NCI-H446 (cell line): ENCODE data around the gene SMC2.

Experiments used
- DNase-seq, 2 experiments: peaks; one replicate each; lab custom pipeline; 2025; lab: John Stamatoyannopoulos, UW

SMC2 gene

GRCh38 chr9:104107799-104108198 is 13.7 kb downstream of the SMC2 start:
- no peak for DNase-seq

- DNase-seq, result no peak
These were observed 14.2 kb downstream of the SMC2 start for GRCh38 chr9:104108315-104108714.

DNA sequence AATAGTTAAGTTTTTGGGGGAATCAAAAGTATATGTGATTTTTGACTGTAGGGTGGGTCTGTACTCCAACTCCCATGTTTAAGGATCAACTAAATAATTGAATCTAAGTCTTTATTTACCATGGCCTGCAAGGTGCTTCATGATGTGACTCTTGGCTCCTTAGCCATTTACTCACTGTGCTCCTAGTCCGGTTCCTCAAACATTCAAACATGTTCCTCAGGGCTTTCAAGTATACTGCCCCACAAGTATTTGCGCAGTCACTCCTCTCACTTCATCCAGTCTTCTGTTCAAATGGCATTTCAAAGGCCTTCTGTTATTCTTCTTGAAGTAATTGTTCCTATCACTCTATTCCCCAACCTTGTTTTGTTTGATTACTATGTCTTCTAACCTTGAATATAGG is 16.4 kb downstream of the SMC2 start:
- DNase-seq, result no peak

GRCh38 chr9:104118916-104119315 is 24.8 kb downstream of the SMC2 start:
- no peak for DNase-seq

DNA sequence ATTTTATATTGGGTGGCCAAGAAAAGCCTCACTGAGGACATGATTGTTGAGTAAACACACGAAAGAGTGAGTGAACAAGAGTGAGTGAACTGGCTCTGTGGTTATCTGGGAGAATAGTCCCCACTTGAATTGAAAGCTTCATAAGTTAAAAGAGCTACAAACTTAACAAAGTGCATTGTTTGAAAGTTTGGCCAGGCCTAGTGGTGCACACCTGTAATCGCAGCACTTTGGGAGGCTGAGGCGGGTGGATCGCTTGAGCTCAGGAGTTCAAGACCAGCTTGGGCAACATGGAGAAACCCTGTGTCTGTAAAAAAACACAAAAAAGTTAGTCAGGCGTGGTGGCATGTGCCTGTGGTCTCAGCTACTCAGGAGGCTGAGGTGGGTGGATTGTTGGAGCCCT is 26.9 kb downstream of the SMC2 start:
- no peak for DNase-seq

- no peak for DNase-seq
These were observed 44.2 kb downstream of the SMC2 start for GRCh38 chr9:104138243-104138868.

DNA sequence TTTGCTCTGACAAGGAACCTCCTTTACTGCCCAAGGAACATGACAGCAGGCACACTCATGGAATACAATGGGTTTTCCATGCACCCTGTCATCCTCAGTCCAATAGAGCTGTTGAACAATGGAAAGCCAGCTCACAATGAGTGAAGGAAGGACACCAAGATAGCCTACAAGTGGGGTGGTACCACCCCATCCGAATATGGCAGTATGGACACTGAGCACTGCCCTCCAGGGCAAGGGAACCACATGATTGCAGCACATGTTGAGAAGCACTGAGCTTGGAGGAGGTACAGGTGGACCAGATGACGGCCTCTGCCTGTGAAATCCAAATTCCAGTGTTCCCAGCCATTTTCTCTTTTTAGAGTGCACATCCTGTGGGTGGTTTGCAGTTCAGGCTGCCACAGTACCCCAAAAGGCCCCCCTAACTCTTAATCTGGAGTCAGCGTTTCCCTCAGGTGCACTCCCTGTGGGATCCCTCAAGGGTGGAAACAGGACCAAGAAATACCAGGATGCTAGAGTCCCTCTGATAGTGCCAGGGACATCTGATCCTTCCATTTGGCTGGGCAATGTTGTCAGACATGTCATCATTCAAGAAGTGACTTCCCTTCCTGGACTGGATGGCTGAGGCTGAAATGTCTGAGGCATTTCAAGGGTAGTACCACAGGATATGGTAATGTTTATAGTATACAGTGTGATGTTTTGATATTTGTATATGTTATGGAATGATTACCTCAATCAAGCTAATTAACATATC is 48.9 kb downstream of the SMC2 start:
- no peak for DNase-seq

DNA sequence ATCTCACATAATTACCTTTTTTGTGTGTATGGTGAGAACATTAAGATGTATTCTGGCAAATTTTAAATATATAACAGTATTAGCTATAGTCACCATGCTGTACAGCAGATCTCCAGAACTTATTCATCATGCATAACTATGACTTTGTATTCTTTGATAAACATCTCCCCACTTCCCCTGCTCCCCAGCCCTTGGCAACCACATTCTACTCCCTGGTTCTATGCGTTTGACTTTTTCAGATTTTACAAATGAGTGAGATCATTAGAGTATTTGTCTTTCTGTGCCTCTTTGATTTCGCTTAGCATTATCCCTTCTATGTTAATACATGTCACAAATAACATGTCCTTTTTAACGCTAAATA is 49.4 kb downstream of the SMC2 start:
- no peak for DNase-seq

- no peak for DNase-seq
These were observed 50.2 kb downstream of the SMC2 start for GRCh38 chr9:104144336-104144735.

DNA sequence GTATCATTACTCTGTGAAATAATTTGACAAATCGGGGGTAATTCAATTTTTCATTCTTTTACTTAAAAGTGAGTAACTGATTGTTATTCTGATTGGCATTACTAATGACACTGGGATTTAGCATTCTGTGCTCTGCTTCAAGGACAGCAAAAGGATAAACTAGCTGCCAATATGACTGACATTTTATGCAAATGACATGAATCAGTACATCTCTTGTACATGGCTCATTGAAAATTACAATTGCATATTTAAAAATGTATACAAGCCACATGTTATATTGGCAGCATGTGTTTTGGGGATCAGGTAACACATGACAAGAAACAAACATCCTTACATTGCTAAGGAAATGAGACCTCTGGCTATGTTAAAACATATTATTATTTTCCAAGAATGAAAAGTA is 79.0 kb downstream of the SMC2 start:
- DNase-seq, result no peak

GRCh38 chr9:104177003-104177611 is 83.0 kb downstream of the SMC2 start:
- DNase-seq, result peak in 1 of 2 experiments; percentile 8

GRCh38 chr9:104177676-104178075 is 83.6 kb downstream of the SMC2 start:
- no peak for DNase-seq
